HG02943 (cell line): ENCODE measurements around the gene ADAP1.

Experiments used
- ATAC-seq: cut with Tn5 transposase; IDR thresholded peaks from one replicate; pipeline ENCODE4 v1.9.1; 2021; ENCODE audit warnings: mild to moderate bottlenecking, low read depth, moderate library complexity; ENCODE audit not compliant: unreplicated experiment

Gene ADAP1

DNA sequence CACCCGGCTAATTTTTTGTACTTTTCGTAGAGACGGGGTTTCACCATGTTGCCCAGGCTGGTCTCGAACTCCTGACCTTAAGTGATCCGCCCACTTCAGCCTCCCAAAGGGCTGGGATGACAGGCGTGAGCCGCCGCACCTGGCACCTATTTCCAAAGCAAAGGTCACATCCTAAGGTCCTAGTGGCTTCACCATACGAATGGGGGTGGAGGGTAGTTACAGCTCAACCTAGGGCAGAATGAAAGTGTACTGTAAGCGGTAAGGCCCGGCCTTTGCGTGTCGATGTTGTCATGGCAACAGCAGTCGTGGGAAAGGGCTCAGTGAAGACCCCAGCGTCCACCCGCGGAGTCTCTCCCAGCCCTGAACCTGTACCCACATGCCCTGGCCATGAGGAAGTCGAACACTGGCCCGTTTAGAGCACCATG lies 22.4 kb upstream of the ADAP1 start:
- no peak for ATAC-seq

- no peak for ATAC-seq
These were observed 21.4 kb upstream of the ADAP1 start for GRCh38 chr7:975702-976473.

DNA sequence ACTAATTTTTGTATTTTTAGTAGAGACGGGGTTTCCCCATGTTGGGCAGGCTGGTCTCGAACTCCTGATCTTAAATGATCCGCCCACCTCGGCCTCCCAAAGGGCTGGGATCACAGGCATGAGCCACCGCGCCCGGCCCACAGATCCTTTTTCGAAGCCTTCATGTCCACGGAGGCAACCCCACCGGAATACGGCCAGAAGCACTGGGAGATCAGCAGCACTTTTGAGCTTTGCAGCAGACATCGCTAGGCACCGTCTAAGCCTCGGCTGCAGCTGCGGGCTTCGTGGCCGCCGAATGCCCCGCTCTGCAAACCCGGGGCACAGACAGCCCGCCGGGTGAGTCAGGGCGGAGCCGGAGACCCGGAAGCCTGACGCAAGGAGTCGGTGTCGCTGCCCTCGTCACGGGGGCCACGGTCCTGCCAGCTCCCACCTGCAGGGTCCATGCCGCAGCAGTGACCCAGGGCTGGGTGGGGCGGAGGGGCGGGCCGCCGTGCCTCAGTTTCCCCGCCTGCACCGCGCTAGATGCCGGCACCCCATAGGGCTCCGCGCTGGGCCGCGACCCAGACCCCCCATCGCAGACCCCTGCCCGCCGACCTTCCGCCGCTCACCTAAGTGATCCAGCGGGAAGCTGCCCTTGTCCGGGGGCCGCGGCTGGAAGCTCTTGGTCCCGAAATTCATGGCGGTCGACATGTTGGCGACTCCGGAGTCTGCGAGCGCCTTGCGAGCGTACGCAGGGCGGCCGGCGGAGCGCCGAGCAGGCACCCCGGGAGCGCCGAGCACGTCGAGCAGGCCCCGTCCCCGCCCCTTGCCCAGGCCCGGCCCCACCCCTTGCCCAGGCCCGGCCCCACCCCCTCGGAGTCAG lies 20.6 kb upstream of the ADAP1 start, which contains the start of gene COX19:
Gene COX19 (minus strand): TSS at position 730 of the 862 bp plus-strand sequence. CDS start 40 bp downstream, at position 690.
- peak; percentile 64 for ATAC-seq

DNA sequence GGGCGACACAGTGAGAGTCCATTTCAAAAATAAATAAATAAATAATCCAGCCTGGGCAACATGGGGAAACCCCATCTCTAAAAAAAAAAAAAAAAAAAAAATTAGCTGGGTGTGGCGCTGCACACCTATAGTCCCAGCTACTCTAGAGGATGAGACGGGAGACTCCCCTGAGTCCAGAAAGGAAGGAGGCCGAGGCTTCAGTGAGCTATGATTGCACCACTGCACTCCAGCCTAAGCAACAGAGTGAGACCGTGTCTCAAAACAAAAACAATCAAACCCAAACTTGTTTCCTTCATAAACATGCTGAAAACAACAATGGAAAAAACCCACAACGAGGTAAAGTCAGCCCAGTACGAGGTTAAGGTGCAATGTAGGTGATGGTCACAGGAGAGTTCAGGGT lies 19.7 kb upstream of the ADAP1 start:
- no peak for ATAC-seq

DNA sequence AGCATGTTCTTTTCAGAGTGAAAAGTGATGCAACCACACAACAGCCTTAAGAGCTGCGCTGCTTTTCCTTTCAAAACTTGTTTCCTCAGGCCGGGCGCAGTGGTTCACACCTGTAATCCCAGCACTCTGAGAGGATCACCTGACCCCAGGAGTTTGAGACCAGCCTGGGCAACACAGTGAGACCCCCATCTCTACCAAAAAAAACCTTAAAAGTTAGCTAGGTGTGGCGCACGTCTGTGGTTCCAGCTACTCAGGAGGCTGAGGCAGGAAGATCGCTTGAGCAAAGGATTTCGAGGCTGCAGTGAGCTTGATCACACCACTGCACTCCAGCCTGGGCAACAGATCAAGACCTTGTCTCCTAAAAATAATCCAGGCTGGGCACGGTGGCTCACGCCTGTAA lies 18.8 kb upstream of the ADAP1 start:
- ATAC-seq = no peak

DNA sequence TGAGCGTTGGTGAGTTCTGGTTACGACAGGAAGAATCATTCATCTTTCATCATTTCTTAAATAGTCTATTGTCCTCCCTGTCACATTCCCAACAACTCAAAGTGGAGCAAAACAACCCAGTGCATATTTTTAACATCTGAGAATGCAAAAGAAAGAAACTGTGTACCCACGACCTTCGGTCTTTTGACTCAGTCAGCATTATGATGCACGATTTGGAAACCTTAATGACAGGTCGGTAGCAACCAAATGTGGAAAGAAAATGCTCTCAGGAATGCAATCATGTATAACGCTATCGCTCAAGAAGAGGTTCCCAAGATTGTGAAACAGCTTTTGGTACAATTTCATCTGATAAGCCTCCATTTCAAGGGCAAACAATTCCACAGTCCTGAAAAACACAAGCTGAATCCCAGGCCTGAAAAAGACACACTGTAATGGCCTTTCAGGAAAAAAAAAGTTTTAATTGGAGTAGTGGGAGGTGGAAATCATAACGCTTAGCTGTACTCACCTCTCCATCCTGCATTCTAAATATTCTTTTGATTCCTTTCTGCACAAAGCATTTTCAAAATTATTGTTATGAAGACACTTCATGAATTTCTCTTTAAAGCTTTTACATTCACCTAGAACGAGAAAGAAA lies 18.3 kb upstream of the ADAP1 start:
- no peak for ATAC-seq

DNA sequence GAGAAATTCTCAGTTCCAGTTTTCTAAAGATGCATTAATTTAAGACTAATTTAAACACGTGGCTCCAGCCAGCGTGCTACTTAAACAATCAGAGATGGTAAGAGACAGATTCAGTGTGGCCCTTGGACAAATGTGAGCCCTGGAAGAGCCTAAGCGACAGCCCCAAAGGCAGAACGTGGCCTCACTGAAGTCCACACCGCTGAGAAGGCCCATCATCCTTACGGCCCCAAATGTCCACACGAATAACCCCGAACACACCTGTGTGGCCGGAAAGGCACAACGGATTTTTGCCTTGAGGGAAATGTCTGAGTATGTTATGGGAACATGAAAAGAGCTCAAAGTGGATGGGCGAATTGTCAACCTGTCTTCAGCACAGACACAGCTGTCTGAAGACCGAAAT lies 17.6 kb upstream of the ADAP1 start:
- no peak for ATAC-seq

GRCh38 chr7:970744-971143 lies 16.3 kb upstream of the ADAP1 start:
- no peak for ATAC-seq

DNA sequence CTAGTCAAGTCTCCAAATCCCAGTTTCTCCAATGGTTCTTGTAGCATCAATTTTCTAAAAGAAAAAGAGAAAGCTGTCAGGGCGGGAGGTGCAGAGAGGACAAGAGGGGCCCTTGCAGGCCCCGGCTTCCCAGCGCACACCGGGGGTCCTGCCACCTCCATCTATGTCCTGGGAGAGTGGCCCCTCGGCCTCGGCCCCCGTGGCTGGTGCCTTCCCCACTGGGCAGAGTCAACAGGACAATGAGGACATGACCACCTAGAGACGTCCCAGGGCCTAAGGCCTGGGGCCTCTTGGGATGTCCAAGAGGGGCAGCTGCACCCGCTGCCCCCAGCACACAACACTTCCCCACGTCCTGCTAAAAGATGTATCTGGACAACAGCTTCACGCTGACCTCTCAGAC lies 14.9 kb upstream of the ADAP1 start:
- ATAC-seq = no peak

- ATAC-seq = no peak
These were observed 14.0 kb upstream of the ADAP1 start for GRCh38 chr7:968205-969105.

DNA sequence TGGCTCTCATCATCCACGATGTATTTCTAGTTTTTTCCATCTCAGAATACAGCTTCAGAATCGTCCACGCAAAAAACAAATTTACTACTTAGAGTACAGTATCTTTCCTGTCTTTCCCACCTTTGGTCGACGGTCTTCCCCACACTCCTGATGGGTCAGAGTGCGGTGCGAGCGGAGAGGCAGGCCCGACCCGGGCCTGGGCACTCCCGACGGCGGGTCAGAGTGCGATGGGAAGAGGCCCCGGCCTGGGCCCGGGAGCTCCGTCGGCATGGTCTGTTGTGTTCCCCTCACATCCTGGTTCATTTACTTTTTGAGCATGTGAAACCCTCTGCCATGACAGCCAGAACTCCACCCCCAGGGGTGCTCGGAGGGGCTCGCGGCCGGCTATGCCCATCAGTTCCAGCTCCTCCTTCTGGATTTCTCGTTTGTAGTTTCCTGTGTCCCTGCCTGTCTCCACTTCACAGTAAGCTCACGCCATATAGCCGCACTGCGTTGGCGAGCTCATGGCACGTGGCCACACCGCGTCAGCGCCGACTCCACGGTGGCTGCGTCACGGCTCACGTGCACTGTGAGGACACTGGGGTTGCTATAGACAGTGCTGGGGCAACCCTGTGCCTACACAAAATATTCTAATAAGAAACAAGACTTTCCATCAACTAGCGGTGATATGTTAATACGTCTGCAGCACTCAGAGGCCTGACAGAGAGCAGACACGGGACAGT lies 13.0 kb upstream of the ADAP1 start:
- no peak for ATAC-seq

- ATAC-seq = no peak
These were observed 12.0 kb upstream of the ADAP1 start for GRCh38 chr7:966291-967069.

DNA sequence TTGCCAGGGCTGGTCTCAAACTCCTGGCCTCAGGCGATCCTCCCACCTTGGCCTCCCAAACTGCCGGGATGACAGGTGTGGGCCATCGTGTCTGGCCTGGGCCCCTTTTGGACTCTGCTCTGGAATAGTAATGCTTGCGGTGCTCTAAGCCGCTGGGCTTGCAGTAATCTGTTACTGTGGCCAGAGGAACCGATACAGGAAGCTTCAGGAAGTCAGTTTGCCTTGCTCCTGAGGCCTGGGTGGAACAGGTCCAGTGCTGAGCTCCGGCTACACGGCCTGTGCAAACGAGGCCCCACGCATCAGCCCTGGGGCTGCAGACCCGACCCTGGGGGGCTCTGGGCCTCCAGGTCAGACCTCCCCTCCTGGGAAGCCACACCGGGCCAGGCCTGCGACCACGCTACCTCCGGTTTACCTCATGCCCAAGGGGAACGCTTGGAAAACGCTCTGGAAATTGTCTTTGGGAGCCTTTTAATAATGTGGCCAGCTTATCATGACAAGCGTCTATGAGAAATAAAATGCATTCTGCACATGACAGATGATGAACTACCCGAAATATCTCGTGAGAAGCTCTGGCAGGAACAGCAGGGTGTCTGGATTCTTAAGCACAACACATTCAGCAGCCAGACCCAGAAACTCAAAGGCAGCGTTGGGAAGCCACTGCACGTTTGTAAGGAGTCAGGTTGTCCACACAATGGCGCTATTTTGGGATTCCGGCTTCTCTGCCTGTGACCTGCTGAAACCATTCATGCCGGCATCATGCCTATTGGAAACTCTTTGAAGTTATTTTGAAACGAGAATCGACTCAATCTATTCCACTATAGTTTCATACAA lies 10.1 kb upstream of the ADAP1 start:
- no peak for ATAC-seq

DNA sequence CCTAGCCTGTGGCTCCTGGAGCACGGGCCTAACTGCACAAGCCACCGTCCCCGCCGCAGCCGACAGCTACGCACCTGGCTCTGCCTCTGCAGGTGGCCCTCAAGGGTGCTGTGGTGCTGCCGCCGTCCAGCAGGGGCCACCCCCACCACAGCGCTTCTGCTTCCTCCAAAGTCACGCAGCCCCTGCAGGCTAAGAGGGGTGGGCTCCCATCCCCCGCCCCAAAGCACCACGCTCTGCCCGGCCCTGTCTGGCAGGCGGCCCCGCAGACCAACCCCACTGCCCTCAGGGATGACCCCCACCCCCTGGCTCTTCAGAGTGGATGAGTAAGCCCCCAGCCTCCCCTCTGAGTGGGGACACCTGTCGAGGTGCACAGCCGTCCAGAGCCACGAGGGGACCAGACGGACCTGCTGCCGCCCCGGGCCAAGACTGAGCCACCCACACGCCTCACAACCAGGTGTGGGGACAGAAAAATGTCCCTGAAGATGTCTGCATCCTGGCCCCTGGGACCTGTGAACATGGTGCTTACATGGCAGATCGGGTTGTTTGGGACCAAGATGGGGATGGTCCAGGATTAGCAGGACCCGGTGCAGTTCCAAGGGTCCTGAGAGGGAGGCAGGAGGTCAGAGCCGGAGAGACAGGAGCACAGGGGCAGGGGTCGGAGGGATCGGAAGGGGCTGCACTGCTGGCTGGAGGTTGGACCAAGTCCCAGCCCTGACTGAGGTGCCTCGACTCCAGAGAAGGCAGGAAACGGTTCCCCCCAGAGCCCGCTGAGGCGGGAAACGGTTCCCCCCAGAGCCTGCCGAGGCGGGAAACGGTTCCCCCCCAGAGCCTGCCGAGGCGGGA lies 9.0 kb upstream of the ADAP1 start:
- no peak for ATAC-seq

- no peak for ATAC-seq
These were observed 8.1 kb upstream of the ADAP1 start for GRCh38 chr7:962401-963081.

DNA sequence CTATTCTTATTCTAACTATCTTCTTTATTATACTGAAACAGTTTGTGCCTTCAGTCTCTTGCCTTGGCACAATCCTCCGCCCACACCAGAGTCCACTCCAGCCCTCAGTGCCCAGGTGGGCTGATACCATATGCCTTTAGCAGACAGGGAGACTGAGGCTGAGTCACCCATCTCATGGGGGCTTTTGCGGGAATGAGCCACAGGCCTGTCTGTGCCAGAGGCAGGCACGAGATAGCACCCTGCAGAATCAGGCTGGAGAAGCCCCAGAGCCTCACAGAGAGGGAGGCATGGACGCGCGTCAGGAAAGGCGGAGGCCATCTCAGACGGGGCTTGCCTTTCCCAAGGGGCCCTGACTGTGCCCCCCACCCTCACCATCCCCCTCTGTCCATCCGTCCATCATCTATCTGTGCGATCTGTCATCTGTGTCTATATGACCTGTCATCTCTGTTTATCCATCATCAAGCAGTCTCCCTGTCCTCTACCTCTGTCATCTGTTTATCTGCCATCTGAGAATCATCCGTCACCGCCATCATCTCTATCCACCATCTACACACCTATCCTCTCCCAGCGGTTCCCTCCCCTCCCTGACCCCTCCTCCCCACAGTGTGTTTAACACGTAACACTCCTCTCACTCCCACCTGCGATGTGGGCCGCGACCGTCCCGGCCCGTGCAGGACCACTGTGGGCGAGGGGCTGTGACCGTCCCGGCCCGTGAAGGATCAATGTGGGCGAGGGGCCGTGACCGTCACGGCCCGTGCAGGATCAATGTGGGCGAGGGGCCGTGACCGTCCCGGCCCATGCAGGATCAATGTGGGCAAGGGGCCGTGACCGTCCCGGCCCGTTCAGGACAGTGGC lies 7.3 kb upstream of the ADAP1 start:
- ATAC-seq = no peak
